SU-DHL-6 (cell line): ENCODE results near the gene MEMO1.

ENCODE experiments used
- H2AFZ ChIP-seq: fragments of 200-600 bp; sonication (generic); 2 replicates; pipeline ENCODE4 v1.6.1; 2014; ENCODE audit warnings: low read depth, mild to moderate bottlenecking, moderate library complexity, mixed read lengths, antibody characterized with exemption, low read length; ENCODE audit not compliant: severe bottlenecking
- H3F3A ChIP-seq: fragments of 200-600 bp; shearing (Covaris generic); 2 replicates; pipeline ENCODE4 v1.6.0; 2016; ENCODE audit warnings: antibody characterized with exemption, mild to moderate bottlenecking; ENCODE audit not compliant: insufficient read depth
- H3K27ac ChIP-seq: fragments of 200-600 bp; sonication (generic); 2 replicates; pipeline ENCODE4 v1.5.1; 2016; ENCODE audit warnings: low read depth, mild to moderate bottlenecking, low read length, moderate library complexity, mixed read lengths
- H3K27me3 ChIP-seq: fragments of 200-600 bp; sonication (generic), shearing (Covaris generic); 2 replicates; pipeline ENCODE4 v1.6.0; 2014; ENCODE audit warnings: mild to moderate bottlenecking, low read length
- H3K36me3 ChIP-seq: fragments of 200-600 bp; sonication (generic); 2 replicates; pipeline ENCODE4 v1.6.1; 2014; ENCODE audit warnings: mild to moderate bottlenecking, low read length, mixed read lengths
- H3K4me2 ChIP-seq: fragments of 300-600, 200-600 bp; shearing (Covaris generic), sonication (generic); 2 replicates; pipeline ENCODE4 v1.6.0; 2014; ENCODE audit warnings: low read length, low read depth, mild to moderate bottlenecking; ENCODE audit not compliant: poor library complexity, severe bottlenecking
- H3K4me3 ChIP-seq: fragments of 200-600 bp; sonication (generic); 2 replicates; pipeline ENCODE4 v1.5.1; 2014; ENCODE audit warnings: antibody characterized with exemption, low read length, mild to moderate bottlenecking, mixed read lengths; ENCODE audit not compliant: insufficient read depth, poor library complexity, severe bottlenecking
- H3K79me2 ChIP-seq: fragments of 200-600 bp; sonication (generic); 2 replicates; pipeline ENCODE4 v1.6.1; 2014; ENCODE audit warnings: mild to moderate bottlenecking, low read length, moderate library complexity; ENCODE audit not compliant: insufficient read depth
- H3K9ac ChIP-seq: fragments of 200-600 bp; sonication (generic); 2 replicates; pipeline ENCODE4 v1.7.0; 2014; ENCODE audit warnings: mild to moderate bottlenecking, low read length
- H3K9me2 ChIP-seq: fragments of 200-600 bp; sonication (generic); replicated peaks from 2 replicates; pipeline ENCODE4 v1.6.1; 2014; ENCODE audit warnings: low read length; ENCODE audit not compliant: insufficient read depth
- H3K9me3 ChIP-seq: fragments of 200-600 bp; sonication (generic); 2 replicates; pipeline ENCODE4 v1.6.1; 2014; ENCODE audit warnings: low read length, mixed read lengths; ENCODE audit not compliant: insufficient read depth
- H4K20me1 ChIP-seq: fragments of 200-600 bp; sonication (generic); 2 replicates; pipeline ENCODE4 v1.6.1; 2014; ENCODE audit warnings: low read depth, mild to moderate bottlenecking, antibody characterized with exemption, low read length, moderate library complexity, mixed read lengths
- EZH2phosphoT487 ChIP-seq: fragments of 200-600 bp; sonication (generic), shearing (Covaris generic); conservative IDR thresholded peaks from 2 replicates; pipeline ENCODE4 v1.6.1; 2018; ENCODE audit warnings: mild to moderate bottlenecking, antibody characterized with exemption, low read length, moderate library complexity, mixed read lengths
- TF ChIP-seq, protein P1 (sequence below): fragments of 200-600 bp; sonication (generic); IDR thresholded peaks from one replicate; pipeline ENCODE4 v1.5.1; 2017; ENCODE audit warnings: antibody characterized with exemption, mild to moderate bottlenecking, low read length, moderate library complexity; ENCODE audit not compliant: insufficient read depth, poor library complexity, severe bottlenecking

The MEMO1 gene

DNA sequence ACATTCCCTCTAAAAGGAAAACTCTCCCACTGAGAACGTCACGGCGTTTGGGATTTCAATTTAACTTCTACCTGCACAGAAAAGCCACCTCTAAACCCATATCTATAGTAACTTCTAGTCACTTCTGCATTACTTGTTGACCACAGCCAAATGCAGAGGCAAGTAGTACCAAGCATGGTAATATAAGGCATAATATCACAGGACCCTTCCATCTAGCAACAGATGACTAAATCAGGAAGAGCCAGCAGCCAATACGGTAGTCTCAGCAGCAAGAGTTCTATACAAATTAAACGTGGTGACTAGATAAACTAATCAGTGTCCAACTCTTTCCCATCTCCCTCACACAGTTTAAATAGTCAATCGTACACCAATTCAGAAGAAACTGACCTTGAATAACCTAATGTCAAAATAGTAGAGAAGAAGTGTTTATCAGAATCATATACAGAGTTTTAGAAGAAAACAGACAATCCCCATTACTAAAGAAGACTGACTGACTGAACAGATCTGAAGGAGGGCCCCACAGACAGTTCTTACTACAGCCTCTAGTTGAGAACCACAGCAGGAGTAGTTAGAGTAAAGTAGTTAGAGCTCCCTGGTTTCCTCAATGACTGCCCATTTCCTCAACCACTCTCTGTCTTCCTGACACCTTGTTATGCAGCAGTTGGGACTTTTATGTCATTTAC, 30.0 kb downstream of the MEMO1 start:
- H3K79me2 ChIP-seq, result peaks cover 99% of the 10 kb centered on the region

DNA sequence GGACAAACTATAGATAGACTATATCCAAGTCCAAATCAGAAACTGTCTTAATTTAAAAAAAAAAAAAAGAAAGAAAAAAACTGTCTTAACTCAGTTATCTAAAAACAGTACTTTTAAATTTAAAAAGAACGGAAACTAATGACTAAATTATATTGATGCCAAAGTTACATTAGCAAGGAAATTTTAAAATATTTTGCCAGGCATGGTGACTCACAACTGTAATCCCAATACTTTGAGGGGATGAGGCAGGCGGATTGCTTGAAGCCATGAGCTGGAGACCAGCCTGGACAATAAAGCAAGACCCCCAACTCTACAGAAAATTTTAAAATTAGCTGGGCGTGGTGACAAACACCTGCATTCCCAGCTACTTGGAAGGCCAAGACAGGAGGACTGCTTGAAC, 30.9 kb downstream of the MEMO1 start:
- no peak for TF ChIP-seq EZH2phosphoT487
- TF ChIP-seq, protein P1, sequence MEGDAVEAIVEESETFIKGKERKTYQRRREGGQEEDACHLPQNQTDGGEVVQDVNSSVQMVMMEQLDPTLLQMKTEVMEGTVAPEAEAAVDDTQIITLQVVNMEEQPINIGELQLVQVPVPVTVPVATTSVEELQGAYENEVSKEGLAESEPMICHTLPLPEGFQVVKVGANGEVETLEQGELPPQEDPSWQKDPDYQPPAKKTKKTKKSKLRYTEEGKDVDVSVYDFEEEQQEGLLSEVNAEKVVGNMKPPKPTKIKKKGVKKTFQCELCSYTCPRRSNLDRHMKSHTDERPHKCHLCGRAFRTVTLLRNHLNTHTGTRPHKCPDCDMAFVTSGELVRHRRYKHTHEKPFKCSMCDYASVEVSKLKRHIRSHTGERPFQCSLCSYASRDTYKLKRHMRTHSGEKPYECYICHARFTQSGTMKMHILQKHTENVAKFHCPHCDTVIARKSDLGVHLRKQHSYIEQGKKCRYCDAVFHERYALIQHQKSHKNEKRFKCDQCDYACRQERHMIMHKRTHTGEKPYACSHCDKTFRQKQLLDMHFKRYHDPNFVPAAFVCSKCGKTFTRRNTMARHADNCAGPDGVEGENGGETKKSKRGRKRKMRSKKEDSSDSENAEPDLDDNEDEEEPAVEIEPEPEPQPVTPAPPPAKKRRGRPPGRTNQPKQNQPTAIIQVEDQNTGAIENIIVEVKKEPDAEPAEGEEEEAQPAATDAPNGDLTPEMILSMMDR, result no peak
- Histone ChIP-seq H3F3A (peaks cover 13% of the 10 kb centered on the region; the same call in 1 of the 2 replicates), H3K27me3 (no peaks in the 10 kb centered on the region), H4K20me1 (peaks cover 9% of the 10 kb centered on the region), H2AFZ (no peak overlapping the region), H3K4me3 (no peak overlapping the region), H3K27ac (no peak overlapping the region), H3K9me2 (no peaks in the 10 kb centered on the region), H3K4me2 (no peak overlapping the region), H3K9me3 (no peaks in the 10 kb centered on the region), H3K79me2 (peaks cover 99% of the 10 kb centered on the region), H3K36me3 (no peaks in the 10 kb centered on the region), H3K9ac (no peak overlapping the region)

More for the DNA sequence above, 30.0 kb downstream of the MEMO1 start:
- no peaks in the 10 kb centered on the region for H3K36me3 ChIP-seq
- H3K9me2 ChIP-seq, result no peaks in the 10 kb centered on the region
- H4K20me1 ChIP-seq, result peaks cover 5% of the 10 kb centered on the region
- TF ChIP-seq EZH2phosphoT487, result no peak
- TF ChIP-seq, protein P1, result no peak
- H3K9ac ChIP-seq, result no peak overlapping the region
- H3K4me3 ChIP-seq, result no peak overlapping the region
- peaks cover 13% of the 10 kb centered on the region; the same call in 1 of the 2 replicates for H3F3A ChIP-seq
- no peaks in the 10 kb centered on the region for H3K27me3 ChIP-seq
- peak overlapping the region; percentile 30 for H3K27ac ChIP-seq
- no peak overlapping the region for H2AFZ ChIP-seq
- H3K9me3 ChIP-seq, result no peaks in the 10 kb centered on the region
- peak overlapping the region; percentile 28 for H3K4me2 ChIP-seq

DNA sequence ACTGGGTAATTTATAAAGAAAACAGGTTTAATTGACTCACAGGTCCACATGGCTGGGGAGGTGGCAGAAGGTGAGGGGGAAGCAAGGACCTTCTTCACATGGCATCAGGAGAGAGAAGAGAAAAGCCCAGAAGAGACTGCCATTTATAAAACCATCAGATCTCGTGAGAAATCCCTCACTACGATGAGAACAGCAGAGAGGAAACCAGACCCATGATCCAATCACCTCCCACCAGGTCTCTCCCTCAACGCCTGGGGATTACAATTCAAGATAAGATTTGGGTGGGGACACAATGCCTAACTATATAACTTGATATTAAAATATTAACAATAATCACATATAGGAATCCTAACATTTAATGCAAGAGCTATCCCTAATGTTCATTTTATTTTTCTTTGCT, 31.8 kb downstream of the MEMO1 start:
- no peaks in the 10 kb centered on the region for H3K36me3 ChIP-seq
- no peak overlapping the region for H3K4me2 ChIP-seq
- H2AFZ ChIP-seq, result no peak overlapping the region
- H3F3A ChIP-seq, result peaks cover 13% of the 10 kb centered on the region; the same call in 1 of the 2 replicates
- H3K27ac ChIP-seq, result no peak overlapping the region
- no peaks in the 10 kb centered on the region for H3K9me2 ChIP-seq
- H4K20me1 ChIP-seq, result peaks cover 9% of the 10 kb centered on the region
- H3K79me2 ChIP-seq, result peaks cover 99% of the 10 kb centered on the region
- H3K4me3 ChIP-seq, result no peak overlapping the region
- TF ChIP-seq, protein P1, result no peak
- TF ChIP-seq EZH2phosphoT487, result no peak
- H3K9ac ChIP-seq, result no peak overlapping the region
- H3K9me3 ChIP-seq, result no peaks in the 10 kb centered on the region
- no peaks in the 10 kb centered on the region for H3K27me3 ChIP-seq
